Endodermal cell (in vitro differentiated cells): ENCODE measurements around the gene ARMC2. TPM values are rescaled to one million over a fixed set of nuclear protein-coding genes. Genes with fewer than 3 reads are reported as not detected.
A peak's percentile ranks its signal among the peaks of the same experiment; 100 is the strongest.

Experiments
- DNase-seq: peaks from one replicate; pipeline ENCODE4 v3.0.0-alpha.2; 2017
- H3K27ac ChIP-seq: 2 replicates; pipeline ENCODE4 v1.5.1; 2013; ENCODE audit warnings: mild to moderate bottlenecking, low read depth, low read length, moderate library complexity
- H3K27me3 ChIP-seq: 2 replicates; pipeline ENCODE4 v1.6.1; 2013; ENCODE audit warnings: mild to moderate bottlenecking, low read length, moderate library complexity; ENCODE audit not compliant: insufficient read depth, control insufficient read depth, poor library complexity, severe bottlenecking
- H3K36me3 ChIP-seq: 2 replicates; pipeline ENCODE4 v1.7.0; 2013; ENCODE audit warnings: mild to moderate bottlenecking, low read length, moderate library complexity; ENCODE audit not compliant: control insufficient read depth, insufficient read depth
- H3K4me1 ChIP-seq: one replicate; pipeline ENCODE4 v1.7.0; 2013; ENCODE audit warnings: low read length; ENCODE audit not compliant: control insufficient read depth, insufficient read depth
- H3K4me3 ChIP-seq: 2 replicates; pipeline ENCODE4 v1.5.1; 2013; ENCODE audit warnings: mild to moderate bottlenecking, low read length, moderate library complexity
- H3K9ac ChIP-seq: 2 replicates; pipeline ENCODE4 v1.6.1; 2013; ENCODE audit warnings: mild to moderate bottlenecking, low read length, moderate library complexity; ENCODE audit not compliant: poor library complexity, severe bottlenecking; ENCODE audit errors: extremely low read depth
- H3K9me3 ChIP-seq: 2 replicates; pipeline ENCODE4 v1.6.1; 2013; ENCODE audit warnings: mild to moderate bottlenecking, low read length, moderate library complexity; ENCODE audit not compliant: control insufficient read depth
- H3K27ac Mint-ChIP-seq: 2 replicates; pipeline ENCODE4 v1.8.0; 2020; ENCODE audit warnings: mixed read lengths
- H3K27me3 Mint-ChIP-seq: 2 replicates; pipeline ENCODE4 v1.8.0; 2021; ENCODE audit warnings: mild to moderate bottlenecking, mixed read lengths; ENCODE audit not compliant: insufficient read depth
- H3K36me3 Mint-ChIP-seq: 2 replicates; pipeline ENCODE4 v1.8.0; 2020; ENCODE audit warnings: low read depth, mixed read lengths
- H3K4me1 Mint-ChIP-seq: 2 replicates; pipeline ENCODE4 v1.8.0; 2020; ENCODE audit warnings: mixed read lengths
- H3K4me3 Mint-ChIP-seq: 2 replicates; pipeline ENCODE4 v1.8.0; 2020; ENCODE audit warnings: mild to moderate bottlenecking, moderate library complexity, mixed read lengths
- H3K9me3 Mint-ChIP-seq: 2 replicates; pipeline ENCODE4 v1.8.0; 2020; ENCODE audit warnings: mild to moderate bottlenecking, mixed read lengths
- CTCF ChIP-seq: fragments of 200-600 bp; sonication (generic); conservative IDR thresholded peaks from 2 replicates; pipeline ENCODE4 v1.5.0; 2021; ENCODE audit warnings: antibody characterized with exemption, mild to moderate bottlenecking
- WGBS, 2 experiments: methylation state at CpG; one replicate each; pipeline versions ENCODE4 v1.1.5 to v1.1.7; 2013; ENCODE audit warnings: missing lambda C conversion rate in 2 of 2, mixed read lengths in 1 of 2; ENCODE audit not compliant: insufficient coverage in 1 of 2, insufficient read length in 1 of 2; 5-methylcytosine and 5-hydroxymethylcytosine counted together
- total RNA-seq, 2 donors: library from RNA; stranded (reverse); fragmentation: NEBNext Ultra II Directional in 1 of 2; extraction: Animal tissue kit (Norgen Biotek cat#: 25700) in 1 of 2; gene quantifications; 2 replicates in 1 of 2; 3 replicates in 1 of 2; pipeline ENCODE4 v1.2.1, GENCODE V29; 2021

Gene ARMC2
- total RNA-seq, 2 donors from 2014 or later = 7.1 to 8.3 TPM

GRCh38 chr6:108883172-108883571 lies 35.0 kb downstream of the ARMC2 start:
- no peaks in the 10 kb centered on the region for H3K27me3 Mint-ChIP-seq
- H3K36me3 ChIP-seq = no peaks in the 10 kb centered on the region
- no peak for DNase-seq
- WGBS, 2 experiments = 100% methylated on average over 1 of the region's 1 CpG; no CpG with 5 or more reads in 1 of the 2 experiments
- H3K9me3 Mint-ChIP-seq = no peaks in the 10 kb centered on the region
- peaks cover 2% of the 10 kb centered on the region for H3K36me3 Mint-ChIP-seq
- no peak overlapping the region for H3K9ac ChIP-seq
- no peak overlapping the region for H3K4me3 Mint-ChIP-seq
- no peaks in the 10 kb centered on the region for H3K27me3 ChIP-seq
- no peaks in the 10 kb centered on the region for H3K4me1 ChIP-seq
- TF ChIP-seq CTCF = no peak
- H3K27ac ChIP-seq = no peak overlapping the region
- peaks cover 3% of the 10 kb centered on the region for H3K4me1 Mint-ChIP-seq
- no peak overlapping the region for H3K4me3 ChIP-seq
- no peaks in the 10 kb centered on the region for H3K9me3 ChIP-seq
- no peak overlapping the region for H3K27ac Mint-ChIP-seq

- Mint-ChIP-seq H3K36me3 (no peaks in the 10 kb centered on the region), H3K27ac (no peak overlapping the region), H3K9me3 (no peaks in the 10 kb centered on the region), H3K27me3 (no peaks in the 10 kb centered on the region), H3K4me1 (peaks cover 3% of the 10 kb centered on the region), H3K4me3 (no peak overlapping the region)
- no peak overlapping the region for H3K27ac ChIP-seq
- 89 to 92% methylated on average over 7 to 9 of the region's 9 CpGs for WGBS, 2 experiments
- no peaks in the 10 kb centered on the region for H3K27me3 ChIP-seq
- no peak overlapping the region for H3K4me3 ChIP-seq
- no peak overlapping the region for H3K9ac ChIP-seq
- peak; percentile 59 for DNase-seq
- no peak for TF ChIP-seq CTCF
- H3K36me3 ChIP-seq = no peaks in the 10 kb centered on the region
- H3K4me1 ChIP-seq = no peaks in the 10 kb centered on the region
- H3K9me3 ChIP-seq = no peaks in the 10 kb centered on the region
Measured at GRCh38 chr6:108884211-108885059, 36.2 kb downstream of the ARMC2 start.

- Mint-ChIP-seq H3K27ac (no peak overlapping the region), H3K36me3 (no peaks in the 10 kb centered on the region), H3K4me1 (no peaks in the 10 kb centered on the region), H3K27me3 (no peaks in the 10 kb centered on the region), H3K4me3 (no peak overlapping the region), H3K9me3 (no peaks in the 10 kb centered on the region)
- WGBS, 2 experiments = 92 to 93% methylated on average over 2 to 5 of the region's 6 CpGs
- Histone ChIP-seq H3K9me3 (no peaks in the 10 kb centered on the region), H3K27ac (no peak overlapping the region), H3K9ac (no peak overlapping the region), H3K4me3 (no peak overlapping the region), H3K27me3 (no peaks in the 10 kb centered on the region), H3K36me3 (no peaks in the 10 kb centered on the region), H3K4me1 (no peaks in the 10 kb centered on the region)
- no peak for DNase-seq
- no peak for TF ChIP-seq CTCF
Measured at GRCh38 chr6:108888052-108888451, 39.8 kb downstream of the ARMC2 start.
